Measurements from ENCODE around the gene HTRA3. TPM values are rescaled to one million over a fixed set of nuclear protein-coding genes. Genes with fewer than 3 reads are reported as not detected.

Gene HTRA3
- total RNA-seq, 2 donors from 2014 or later, result 6.0 to 18.9 TPM

DNA sequence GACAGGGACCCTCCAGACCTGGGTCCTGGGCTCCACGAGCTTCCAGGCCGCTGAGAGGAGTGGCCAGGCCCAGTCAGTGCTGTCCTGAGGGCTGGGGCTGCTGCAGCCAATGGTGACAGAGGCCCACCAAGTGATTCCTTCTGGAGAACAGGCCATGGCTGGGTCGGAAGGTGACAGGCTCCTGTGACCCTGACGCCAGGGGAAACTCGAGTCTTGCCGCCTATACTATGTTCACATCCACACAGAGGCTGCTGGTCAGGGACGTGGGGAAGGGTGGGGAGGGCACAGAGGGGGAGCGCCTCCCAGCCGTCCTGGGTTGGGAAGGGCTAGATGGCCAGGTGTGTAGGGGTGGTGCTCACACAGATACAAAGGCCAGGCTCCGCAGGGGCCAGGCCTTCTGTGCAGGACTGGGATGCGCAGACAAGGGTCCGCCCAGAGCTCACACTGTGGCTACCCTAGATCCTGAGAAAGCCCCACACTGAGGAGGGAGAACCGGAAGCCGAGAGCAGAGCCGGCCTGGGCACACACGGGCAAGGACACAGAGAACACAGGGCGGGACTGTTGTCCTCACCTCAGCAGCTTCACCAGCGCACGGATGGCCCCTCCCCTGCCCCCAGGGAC, 81.4 kb downstream of the HTRA3 start:
- intact Hi-C loops (cut with DNase I), result no loop called here
- no peak for DNase-seq (ENCODE audit: low spot score)

DNA sequence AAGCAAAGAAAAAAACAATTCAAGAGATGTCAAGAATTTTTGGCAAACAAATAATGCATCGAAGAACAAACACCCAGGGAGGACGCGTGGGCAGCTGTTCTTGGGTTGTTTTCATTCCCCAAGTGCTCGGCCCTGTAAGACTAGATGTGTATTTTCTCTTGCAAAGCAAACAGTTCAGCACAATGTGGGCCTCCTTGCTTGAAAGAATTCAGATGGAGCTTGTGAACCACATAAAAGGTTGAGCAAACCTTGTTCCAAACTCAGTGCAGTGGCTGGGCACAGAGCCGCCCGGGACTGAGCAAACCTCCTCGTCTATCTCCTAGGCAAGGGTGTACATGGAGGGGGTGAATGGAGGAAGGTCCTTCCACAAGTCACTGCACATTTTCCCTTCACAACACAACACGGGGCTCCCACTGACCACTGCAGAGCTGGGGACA, 82.4 kb downstream of the HTRA3 start:
- no peaks in the 10 kb centered on the region for H3K27me3 ChIP-seq (replicated peaks; ENCODE audit: insufficient read depth)
- intact Hi-C loops (cut with DNase I), result no loop called here
- DNase-seq (ENCODE audit: low spot score), result peak; percentile 92
- no peak overlapping the region for H3K4me3 ChIP-seq
- peaks cover 45% of the 10 kb centered on the region for H3K4me1 ChIP-seq (replicated peaks)
- H3K27ac ChIP-seq, result peak overlapping the region; percentile 60 to 90
- H3K9me3 ChIP-seq, result no peaks in the 10 kb centered on the region
- TF ChIP-seq, protein P1, sequence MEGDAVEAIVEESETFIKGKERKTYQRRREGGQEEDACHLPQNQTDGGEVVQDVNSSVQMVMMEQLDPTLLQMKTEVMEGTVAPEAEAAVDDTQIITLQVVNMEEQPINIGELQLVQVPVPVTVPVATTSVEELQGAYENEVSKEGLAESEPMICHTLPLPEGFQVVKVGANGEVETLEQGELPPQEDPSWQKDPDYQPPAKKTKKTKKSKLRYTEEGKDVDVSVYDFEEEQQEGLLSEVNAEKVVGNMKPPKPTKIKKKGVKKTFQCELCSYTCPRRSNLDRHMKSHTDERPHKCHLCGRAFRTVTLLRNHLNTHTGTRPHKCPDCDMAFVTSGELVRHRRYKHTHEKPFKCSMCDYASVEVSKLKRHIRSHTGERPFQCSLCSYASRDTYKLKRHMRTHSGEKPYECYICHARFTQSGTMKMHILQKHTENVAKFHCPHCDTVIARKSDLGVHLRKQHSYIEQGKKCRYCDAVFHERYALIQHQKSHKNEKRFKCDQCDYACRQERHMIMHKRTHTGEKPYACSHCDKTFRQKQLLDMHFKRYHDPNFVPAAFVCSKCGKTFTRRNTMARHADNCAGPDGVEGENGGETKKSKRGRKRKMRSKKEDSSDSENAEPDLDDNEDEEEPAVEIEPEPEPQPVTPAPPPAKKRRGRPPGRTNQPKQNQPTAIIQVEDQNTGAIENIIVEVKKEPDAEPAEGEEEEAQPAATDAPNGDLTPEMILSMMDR (IDR thresholded peaks at IDR 0.05), result no peak
- TF ChIP-seq POLR2A (IDR thresholded peaks at IDR 0.05), result no peak
- TF ChIP-seq POLR2AphosphoS5 (IDR thresholded peaks at IDR 0.05), result peak; percentile 97
- H3K36me3 ChIP-seq, result no peaks in the 10 kb centered on the region
- 13% methylated on average over 8 of the region's 8 CpGs for WGBS

More for the DNA sequence above, 81.4 kb downstream of the HTRA3 start:
- TF ChIP-seq, protein P1 (IDR thresholded peaks at IDR 0.05), result no peak
- no peak for TF ChIP-seq POLR2A (IDR thresholded peaks at IDR 0.05)
- no peak for TF ChIP-seq POLR2AphosphoS5 (IDR thresholded peaks at IDR 0.05)
- peaks cover 42% of the 10 kb centered on the region for H3K4me1 ChIP-seq (replicated peaks)
- H3K36me3 ChIP-seq, result no peaks in the 10 kb centered on the region
- H3K9me3 ChIP-seq, result no peaks in the 10 kb centered on the region
- WGBS, result 73% methylated on average over 19 of the region's 19 CpGs
- no peak overlapping the region for H3K4me3 ChIP-seq
- peak overlapping the region; percentile 60 to 90 for H3K27ac ChIP-seq
- H3K27me3 ChIP-seq (replicated peaks; ENCODE audit: insufficient read depth), result no peaks in the 10 kb centered on the region

DNA sequence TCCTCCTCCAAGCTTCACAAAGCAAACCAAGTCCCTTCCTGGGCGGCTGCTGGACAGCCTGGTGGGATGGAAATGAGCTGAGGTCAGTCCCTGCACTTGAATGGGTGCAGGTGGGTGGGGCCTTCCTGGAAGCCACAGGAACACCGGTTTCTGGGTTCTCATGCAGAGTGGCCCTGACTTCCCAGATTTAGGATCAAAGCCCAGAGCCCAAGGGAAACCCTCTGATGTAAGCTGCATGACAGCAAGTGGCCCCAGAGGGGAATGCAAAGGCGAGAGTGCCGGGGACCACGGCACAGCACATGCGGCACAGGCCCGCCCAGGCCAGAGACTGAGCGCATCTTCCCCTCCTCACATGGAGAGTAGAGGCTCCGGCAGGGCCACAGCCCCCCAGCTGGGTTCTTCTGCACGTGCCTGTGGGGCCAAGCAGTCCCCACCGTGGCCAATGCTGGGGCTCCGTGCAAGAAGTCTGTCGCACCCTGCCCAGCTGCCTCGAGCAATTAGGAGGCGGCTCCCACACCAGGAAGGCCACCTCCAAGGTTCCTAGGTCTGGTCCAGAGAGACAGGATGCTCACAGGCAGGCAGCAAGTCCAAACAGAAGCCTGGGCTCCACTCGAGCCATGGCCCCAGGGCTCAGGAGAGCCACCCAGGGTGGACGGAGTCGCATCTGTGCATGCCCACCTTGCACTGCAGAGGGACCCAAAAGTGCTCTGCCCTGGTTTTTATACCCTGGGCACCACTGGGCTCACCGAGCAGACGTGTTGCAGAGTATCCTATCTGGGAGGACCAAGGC, 83.0 kb downstream of the HTRA3 start:
- Histone ChIP-seq H3K4me1 (replicated peaks) (peaks cover 45% of the 10 kb centered on the region), H3K36me3 (no peaks in the 10 kb centered on the region), H3K27ac (peak overlapping the region; percentile 22 to 90), H3K9me3 (no peaks in the 10 kb centered on the region), H3K27me3 (replicated peaks; ENCODE audit: insufficient read depth) (no peaks in the 10 kb centered on the region), H3K4me3 (no peak overlapping the region)
- no peak for DNase-seq (ENCODE audit: low spot score)
- no peak for TF ChIP-seq POLR2A (IDR thresholded peaks at IDR 0.05)
- TF ChIP-seq, protein P1 (IDR thresholded peaks at IDR 0.05), result no peak
- no peak for TF ChIP-seq POLR2AphosphoS5 (IDR thresholded peaks at IDR 0.05)
- intact Hi-C loops (cut with DNase I), result no loop called here
- 57% methylated on average over 18 of the region's 20 CpGs for WGBS

DNA sequence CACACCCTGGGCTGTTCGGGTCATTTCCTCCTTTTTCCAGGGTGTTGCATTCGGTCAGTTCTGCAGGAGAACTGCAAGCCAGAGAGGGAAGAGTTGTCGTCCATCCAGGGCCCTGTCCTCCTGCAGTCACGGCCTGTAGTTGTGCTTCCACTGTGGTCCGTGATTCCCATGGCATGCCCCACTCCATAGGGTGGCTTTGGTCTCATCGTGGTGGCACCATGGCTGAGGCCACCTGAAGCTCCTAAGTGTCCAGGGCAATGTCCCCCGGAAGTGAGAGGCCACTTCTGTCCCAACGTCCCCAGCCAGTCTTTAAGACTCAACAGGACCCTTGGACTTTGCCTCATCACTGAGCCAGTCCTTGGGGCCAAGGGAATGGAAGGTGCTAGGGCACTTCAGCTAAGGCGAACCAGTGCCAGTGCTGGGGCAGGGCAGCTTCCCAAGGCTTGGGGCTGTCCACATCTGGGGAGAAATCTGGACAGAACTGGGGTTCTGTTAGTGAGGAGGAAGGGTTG, 83.7 kb downstream of the HTRA3 start:
- Histone ChIP-seq H3K27ac (peak overlapping the region; percentile 19 to 90), H3K36me3 (no peaks in the 10 kb centered on the region), H3K9me3 (no peaks in the 10 kb centered on the region), H3K27me3 (replicated peaks; ENCODE audit: insufficient read depth) (no peaks in the 10 kb centered on the region), H3K4me3 (no peak overlapping the region), H3K4me1 (replicated peaks) (peaks cover 45% of the 10 kb centered on the region)
- no peak for DNase-seq (ENCODE audit: low spot score)
- intact Hi-C loops (cut with DNase I), result no loop called here
- 90% methylated on average over 8 of the region's 9 CpGs for WGBS
- TF ChIP-seq POLR2AphosphoS5 (IDR thresholded peaks at IDR 0.05) (no peak), POLR2A (IDR thresholded peaks at IDR 0.05) (no peak)
- TF ChIP-seq, protein P1 (IDR thresholded peaks at IDR 0.05), result no peak
